Activated CD4-positive, alpha-beta T cell treated with anti-CD3 and anti-CD28 coated beads, Interleukin-2, amount 10 ng/mL, durations not matched to agents 24 days and 14 days (primary cell): ENCODE measurements around the gene REEP3. TPM values are rescaled to one million over a fixed set of nuclear protein-coding genes. Genes with fewer than 3 reads are reported as not detected.
A peak's percentile ranks its signal among the peaks of the same experiment; 100 is the strongest.
"Not testable (repeated sequence)": the region's sequence is repeated elsewhere in the genome, so short reads cannot be mapped to it uniquely, and the experiment has no call there.

Source experiments
- DNase-seq: peaks from one replicate; pipeline ENCODE4 v3.0.0; 2022
- H3K27ac Mint-ChIP-seq: one replicate; pipeline ENCODE4 v1.8.0; 2022; ENCODE audit warnings: mild to moderate bottlenecking, mixed read lengths
- H3K27me3 Mint-ChIP-seq: one replicate; pipeline ENCODE4 v1.8.0; 2022; ENCODE audit warnings: mixed read lengths
- H3K36me3 Mint-ChIP-seq: one replicate; pipeline ENCODE4 v1.8.0; 2022; ENCODE audit warnings: low read depth, mild to moderate bottlenecking, mixed read lengths
- H3K4me1 Mint-ChIP-seq: one replicate; pipeline ENCODE4 v1.8.0; 2021; ENCODE audit warnings: mixed read lengths
- H3K4me3 Mint-ChIP-seq: one replicate; pipeline ENCODE4 v1.8.0; 2022; ENCODE audit warnings: mild to moderate bottlenecking, moderate library complexity, mixed read lengths
- H3K9me3 Mint-ChIP-seq: one replicate; pipeline ENCODE4 v1.8.0; 2021; ENCODE audit warnings: mixed read lengths
- intact Hi-C: fragments of 100-400 bp; cut with micrococcal nuclease; formaldehyde crosslinking; loops from one replicate; pipeline ENCODE4 v1.15.1; 2023
- total RNA-seq: library from RNA; stranded (reverse); gene quantifications from 2 replicates; pipeline ENCODE4 v1.2.3, GENCODE V29; 2022

Gene REEP3
- total RNA-seq, 1 donor from 2014 or later = 23.6 TPM

DNA sequence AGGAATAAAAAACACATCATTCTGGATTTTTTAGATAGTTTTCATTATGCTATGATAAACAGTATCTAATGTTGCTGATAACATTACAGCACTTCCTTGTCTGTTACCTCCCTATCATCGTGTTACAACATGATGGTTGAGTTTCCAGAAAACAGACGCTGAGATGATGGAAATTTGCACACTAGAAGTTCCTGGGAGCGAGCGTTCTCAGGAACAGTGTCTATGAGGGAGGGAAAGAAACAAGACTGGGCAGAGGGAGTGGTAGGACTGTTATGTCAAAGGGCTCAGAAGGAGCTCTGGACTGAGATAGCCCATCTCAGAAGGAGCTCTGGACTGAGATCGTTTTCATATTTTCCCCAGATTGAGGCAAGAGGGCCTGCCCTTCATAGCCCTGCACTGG is 121.6 kb downstream of the REEP3 start:
- intact Hi-C loops = no loop called here
- DNase-seq = no peak
- H3K36me3 Mint-ChIP-seq = no peaks in the 10 kb centered on the region
- no peaks in the 10 kb centered on the region for H3K9me3 Mint-ChIP-seq
- peaks cover 9% of the 10 kb centered on the region for H3K27me3 Mint-ChIP-seq
- no peak overlapping the region for H3K27ac Mint-ChIP-seq
- H3K4me1 Mint-ChIP-seq = peaks cover 4% of the 10 kb centered on the region
- H3K4me3 Mint-ChIP-seq = no peak overlapping the region

DNA sequence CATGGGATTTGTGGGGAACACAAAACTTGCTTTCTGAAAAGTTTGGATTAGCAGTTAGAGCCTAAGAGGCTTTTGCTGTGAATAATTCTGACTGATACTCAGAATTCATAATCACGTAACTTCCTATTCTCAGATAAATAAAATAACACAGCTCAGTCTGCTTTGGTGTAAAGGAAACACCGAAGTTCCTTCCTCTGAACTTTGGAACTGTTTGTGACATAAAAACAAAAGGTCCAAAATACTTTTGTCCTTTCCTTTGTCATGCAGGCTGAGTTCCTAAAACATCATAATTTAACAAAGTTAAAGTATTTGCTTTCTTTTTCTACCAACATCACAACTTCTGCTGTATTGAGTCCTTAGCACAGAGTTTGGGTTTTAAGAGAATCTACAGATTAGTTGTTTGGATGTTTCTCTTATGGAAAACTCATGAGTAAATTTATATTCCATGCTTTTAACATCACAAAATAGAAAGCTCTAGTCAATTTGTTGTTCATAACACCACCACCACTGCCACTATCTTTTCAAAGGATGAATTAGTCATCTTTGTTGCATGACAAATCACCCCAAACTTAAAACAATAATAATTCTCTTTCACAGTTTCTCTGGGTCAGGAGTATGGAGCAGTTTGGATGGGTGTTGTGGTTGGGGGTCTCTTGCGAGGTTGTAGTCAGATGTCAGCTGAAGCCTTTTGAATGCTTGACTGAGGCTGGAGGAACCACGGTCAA is 123.4 kb downstream of the REEP3 start:
- Mint-ChIP-seq H3K9me3 (peaks cover 4% of the 10 kb centered on the region), H3K27me3 (peaks cover 9% of the 10 kb centered on the region), H3K27ac (no peak overlapping the region), H3K4me3 (no peak overlapping the region), H3K4me1 (peaks cover 4% of the 10 kb centered on the region), H3K36me3 (no peaks in the 10 kb centered on the region)
- intact Hi-C loops = no loop called here
- DNase-seq = peak; percentile 37

DNA sequence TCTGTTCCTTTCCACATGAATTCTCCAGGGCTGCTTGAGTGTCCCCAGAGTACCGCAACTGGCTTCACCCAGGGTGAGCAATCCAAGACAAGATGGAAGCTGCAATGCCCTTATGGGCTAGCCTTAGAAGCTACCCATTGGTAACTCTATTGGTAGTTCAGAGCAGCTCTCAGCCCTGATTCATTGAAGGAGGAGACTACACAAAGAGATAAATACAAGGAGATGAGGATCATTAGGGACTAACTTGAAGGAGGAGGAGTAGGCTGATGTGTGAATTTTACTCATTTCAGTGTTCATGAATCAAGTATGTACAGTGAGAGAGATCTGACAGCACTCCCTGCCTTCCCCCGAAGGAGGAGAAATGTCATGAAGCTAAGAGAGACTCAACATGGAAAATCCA is 124.0 kb downstream of the REEP3 start:
- no peaks in the 10 kb centered on the region for H3K36me3 Mint-ChIP-seq
- peaks cover 4% of the 10 kb centered on the region for H3K9me3 Mint-ChIP-seq
- no peak overlapping the region for H3K27ac Mint-ChIP-seq
- no peak overlapping the region for H3K4me3 Mint-ChIP-seq
- no peak for DNase-seq
- peaks cover 9% of the 10 kb centered on the region for H3K27me3 Mint-ChIP-seq
- intact Hi-C loops = no loop called here
- H3K4me1 Mint-ChIP-seq = peaks cover 4% of the 10 kb centered on the region

- no peak overlapping the region for H3K27ac Mint-ChIP-seq
- H3K4me3 Mint-ChIP-seq = no peak overlapping the region
- peaks cover 4% of the 10 kb centered on the region for H3K9me3 Mint-ChIP-seq
- intact Hi-C loops = no loop called here
- peaks cover 4% of the 10 kb centered on the region for H3K4me1 Mint-ChIP-seq
- H3K27me3 Mint-ChIP-seq = peaks cover 9% of the 10 kb centered on the region
- H3K36me3 Mint-ChIP-seq = no peaks in the 10 kb centered on the region
- no peak for DNase-seq
These were observed 125.3 kb downstream of the REEP3 start for GRCh38 chr10:63646491-63646890.

DNA sequence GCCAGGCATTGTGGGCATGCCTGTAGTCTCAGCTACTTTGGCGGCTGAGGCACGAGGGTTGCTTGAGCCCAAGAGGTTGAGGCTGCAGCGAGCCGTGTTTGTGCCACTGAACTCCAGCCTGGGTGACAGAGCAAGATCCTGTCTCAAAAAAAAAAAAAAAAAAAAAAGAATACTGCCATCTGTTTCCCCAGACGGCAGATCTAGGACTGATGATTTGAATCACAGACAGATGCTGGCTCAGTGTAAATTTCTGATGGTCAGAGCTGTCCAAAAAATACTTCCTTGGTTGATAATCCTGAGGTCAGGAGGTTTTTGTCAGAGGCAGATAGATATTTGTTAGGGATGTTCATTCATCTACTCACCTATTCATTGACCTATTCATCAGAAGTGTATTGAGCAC is 130.7 kb downstream of the REEP3 start:
- DNase-seq = no peak
- Mint-ChIP-seq H3K9me3 (peaks cover 4% of the 10 kb centered on the region), H3K4me3 (no peak overlapping the region), H3K27me3 (peaks cover 5% of the 10 kb centered on the region), H3K36me3 (no peaks in the 10 kb centered on the region), H3K4me1 (no peaks in the 10 kb centered on the region), H3K27ac (no peak overlapping the region)
- intact Hi-C loops = no loop called here

DNA sequence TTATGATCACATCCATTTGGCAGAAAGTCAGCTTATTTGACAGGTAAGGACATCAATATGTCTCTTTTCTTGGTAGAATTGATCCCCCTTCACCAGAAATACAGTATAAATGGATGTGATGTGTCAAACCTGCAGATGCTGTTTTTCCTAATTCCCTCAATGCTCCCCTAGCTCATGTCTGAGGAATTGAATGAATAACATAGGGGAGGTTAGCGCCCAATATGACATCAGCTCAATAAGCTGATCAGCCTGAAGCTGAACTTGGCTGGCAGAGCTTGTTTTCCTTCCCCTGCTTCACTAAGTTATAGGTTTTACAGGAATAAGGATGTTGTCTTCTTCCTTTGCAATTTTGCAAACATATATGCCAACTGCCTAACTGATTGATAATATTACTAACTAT is 132.5 kb downstream of the REEP3 start:
- DNase-seq = no peak
- no peaks in the 10 kb centered on the region for H3K9me3 Mint-ChIP-seq
- intact Hi-C loops = no loop called here
- no peaks in the 10 kb centered on the region for H3K4me1 Mint-ChIP-seq
- peaks cover 3% of the 10 kb centered on the region for H3K27me3 Mint-ChIP-seq
- H3K27ac Mint-ChIP-seq = no peak overlapping the region
- no peak overlapping the region for H3K4me3 Mint-ChIP-seq
- H3K36me3 Mint-ChIP-seq = no peaks in the 10 kb centered on the region

DNA sequence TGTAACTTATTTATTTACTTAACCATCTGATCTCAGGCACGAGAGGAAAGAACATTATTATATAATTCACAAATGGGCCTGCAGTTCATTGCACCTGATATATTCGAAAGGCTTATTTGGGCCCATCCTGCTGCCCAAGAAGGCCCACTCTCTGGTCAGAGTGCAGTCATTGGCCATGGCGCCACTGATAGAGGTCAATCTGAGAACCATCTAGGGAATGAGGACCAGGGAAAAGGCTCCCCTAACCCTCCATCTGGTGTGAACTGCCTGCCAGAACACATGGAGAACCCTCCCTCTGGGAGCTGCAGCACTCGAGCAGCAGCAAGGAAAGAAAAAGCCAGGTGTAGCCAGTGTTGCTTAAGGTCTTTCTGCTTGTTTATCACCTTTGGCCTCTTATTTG is 136.6 kb downstream of the REEP3 start:
- Mint-ChIP-seq H3K4me1 (no peaks in the 10 kb centered on the region), H3K27ac (no peak overlapping the region), H3K9me3 (no peaks in the 10 kb centered on the region), H3K36me3 (no peaks in the 10 kb centered on the region), H3K27me3 (peaks cover 3% of the 10 kb centered on the region), H3K4me3 (no peak overlapping the region)
- no peak for DNase-seq
- intact Hi-C loops = no loop called here

DNA sequence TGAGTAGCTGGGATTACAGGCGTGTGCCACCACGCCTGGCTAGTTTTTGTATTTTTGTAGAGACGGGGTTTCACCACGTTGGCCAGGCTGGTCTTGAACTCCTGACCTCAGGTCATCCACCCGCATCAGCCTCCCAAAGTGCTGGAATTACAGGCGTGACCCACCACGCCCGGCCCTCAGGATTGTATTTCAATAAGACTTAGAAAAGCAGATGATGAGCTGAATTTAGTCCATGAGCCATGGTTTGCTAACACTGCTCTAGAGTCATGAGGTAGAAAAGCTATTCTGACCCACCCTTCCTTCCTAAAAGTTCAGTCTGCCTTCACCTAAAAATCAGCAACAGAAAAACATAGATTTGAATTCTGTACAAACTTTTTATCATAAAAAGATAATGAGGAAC is 139.7 kb downstream of the REEP3 start:
- H3K27ac Mint-ChIP-seq, DNase-seq, intact Hi-C loops, H3K4me3 Mint-ChIP-seq, H3K36me3 Mint-ChIP-seq, H3K9me3 Mint-ChIP-seq, H3K27me3 Mint-ChIP-seq, H3K4me1 Mint-ChIP-seq: not testable (repeated sequence)

GRCh38 chr10:63661347-63661746 is 140.1 kb downstream of the REEP3 start:
- no peak overlapping the region for H3K4me3 Mint-ChIP-seq
- no peaks in the 10 kb centered on the region for H3K9me3 Mint-ChIP-seq
- DNase-seq = no peak
- intact Hi-C loops = no loop called here
- no peaks in the 10 kb centered on the region for H3K27me3 Mint-ChIP-seq
- H3K4me1 Mint-ChIP-seq = no peaks in the 10 kb centered on the region
- no peak overlapping the region for H3K27ac Mint-ChIP-seq
- no peaks in the 10 kb centered on the region for H3K36me3 Mint-ChIP-seq

GRCh38 chr10:63664341-63664885 is 143.2 kb downstream of the REEP3 start:
- no peaks in the 10 kb centered on the region for H3K4me1 Mint-ChIP-seq
- peaks cover 2% of the 10 kb centered on the region for H3K27me3 Mint-ChIP-seq
- no peaks in the 10 kb centered on the region for H3K9me3 Mint-ChIP-seq
- no peak for DNase-seq
- H3K27ac Mint-ChIP-seq = no peak overlapping the region
- no peak overlapping the region for H3K4me3 Mint-ChIP-seq
- intact Hi-C loops = no loop called here
- no peaks in the 10 kb centered on the region for H3K36me3 Mint-ChIP-seq

DNA sequence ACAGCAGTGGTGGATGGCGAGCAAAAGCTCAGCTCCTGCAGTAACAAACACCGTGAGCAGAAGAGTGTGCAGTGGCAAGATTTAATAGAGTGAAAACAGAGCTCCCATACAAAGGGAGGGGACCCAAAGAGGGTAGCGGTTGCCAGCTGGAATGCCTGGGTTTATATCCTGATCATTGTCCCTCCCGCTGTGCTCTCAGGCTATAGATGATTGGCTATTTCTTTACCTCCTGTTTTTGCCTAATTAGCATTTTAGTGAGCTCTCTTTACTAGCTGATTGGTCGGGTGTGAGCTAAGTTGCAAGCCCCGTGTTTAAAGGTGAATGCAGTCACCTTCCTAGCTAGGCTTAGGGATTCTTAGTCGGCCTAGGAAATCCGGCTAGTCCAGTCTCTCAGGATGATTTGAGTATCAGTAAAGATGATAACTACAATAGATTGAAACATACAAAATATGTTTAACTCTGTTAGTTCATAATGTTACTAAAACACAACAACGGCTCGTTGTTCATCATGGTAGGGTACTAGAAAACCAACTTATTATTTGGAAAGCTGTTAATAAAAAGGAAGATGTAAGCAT is 143.9 kb downstream of the REEP3 start:
- H3K9me3 Mint-ChIP-seq, H3K4me1 Mint-ChIP-seq, intact Hi-C loops, H3K4me3 Mint-ChIP-seq, H3K27me3 Mint-ChIP-seq, H3K36me3 Mint-ChIP-seq, H3K27ac Mint-ChIP-seq, DNase-seq: not testable (repeated sequence)

- H3K36me3 Mint-ChIP-seq = no peaks in the 10 kb centered on the region
- H3K27ac Mint-ChIP-seq = no peak overlapping the region
- H3K4me1 Mint-ChIP-seq = no peaks in the 10 kb centered on the region
- intact Hi-C loops = no loop called here
- no peak overlapping the region for H3K4me3 Mint-ChIP-seq
- H3K27me3 Mint-ChIP-seq = peaks cover 6% of the 10 kb centered on the region
- H3K9me3 Mint-ChIP-seq = no peaks in the 10 kb centered on the region
- no peak for DNase-seq
These were observed 144.5 kb downstream of the REEP3 start for GRCh38 chr10:63665670-63666134.

- intact Hi-C loops = no loop called here
- H3K27ac Mint-ChIP-seq = no peak overlapping the region
- H3K4me3 Mint-ChIP-seq = no peak overlapping the region
- H3K36me3 Mint-ChIP-seq = no peaks in the 10 kb centered on the region
- DNase-seq = no peak
- peaks cover 12% of the 10 kb centered on the region for H3K27me3 Mint-ChIP-seq
- no peaks in the 10 kb centered on the region for H3K9me3 Mint-ChIP-seq
- no peaks in the 10 kb centered on the region for H3K4me1 Mint-ChIP-seq
These were observed 145.7 kb downstream of the REEP3 start for GRCh38 chr10:63666836-63667383.

GRCh38 chr10:63667596-63668480 is 146.6 kb downstream of the REEP3 start:
- no peaks in the 10 kb centered on the region for H3K9me3 Mint-ChIP-seq
- H3K27ac Mint-ChIP-seq = no peak overlapping the region
- H3K4me1 Mint-ChIP-seq = no peaks in the 10 kb centered on the region
- no peak for DNase-seq
- no peak overlapping the region for H3K4me3 Mint-ChIP-seq
- intact Hi-C loops = no loop called here
- no peaks in the 10 kb centered on the region for H3K36me3 Mint-ChIP-seq
- H3K27me3 Mint-ChIP-seq = peaks cover 12% of the 10 kb centered on the region
